Neural cell (in vitro differentiated cells): ENCODE data around the gene NFE2. TPM values are rescaled to one million over a fixed set of nuclear protein-coding genes. Genes with fewer than 3 reads are reported as not detected.

Experiments
- H2AFZ ChIP-seq: fragments of 200-600, 300-800 bp; sonication (generic), shearing (Covaris generic); 2 replicates; pipeline ENCODE4 v1.6.0; 2014; ENCODE audit warnings: low read depth, mild to moderate bottlenecking, antibody characterized with exemption, low read length, moderate library complexity
- H3F3A ChIP-seq: fragments of 200-600 bp; shearing (Covaris generic); 2 replicates; pipeline ENCODE4 v1.6.1; 2016; ENCODE audit warnings: mild to moderate bottlenecking, moderate library complexity, mixed read lengths, antibody characterized with exemption, low read length; ENCODE audit not compliant: insufficient read depth, poor library complexity, severe bottlenecking
- H3K27ac ChIP-seq: fragments of 200-600, 300-800 bp; sonication (generic), shearing (Covaris generic); 2 replicates; pipeline ENCODE4 v1.5.1; 2014; ENCODE audit warnings: mild to moderate bottlenecking, low read length, moderate library complexity
- H3K27me3 ChIP-seq: fragments of 300-800, 200-600 bp; sonication (generic), shearing (Covaris generic); 2 replicates; pipeline ENCODE4 v1.6.0; 2014; ENCODE audit warnings: mild to moderate bottlenecking, low read depth, low read length, moderate library complexity; ENCODE audit not compliant: insufficient read depth
- H3K36me3 ChIP-seq: fragments of 300-800, 200-600 bp; sonication (generic), shearing (Covaris generic); 2 replicates; pipeline ENCODE4 v1.5.1; 2014; ENCODE audit warnings: mild to moderate bottlenecking, antibody characterized with exemption, low read length, moderate library complexity; ENCODE audit not compliant: insufficient read depth
- H3K4me2 ChIP-seq: fragments of 300-800, 200-600 bp; sonication (generic), shearing (Covaris generic); 2 replicates; pipeline ENCODE4 v1.6.0; 2014; ENCODE audit warnings: mild to moderate bottlenecking, low read length
- H3K4me3 ChIP-seq: fragments of 300-800, 200-600 bp; sonication (generic), shearing (Covaris generic); 2 replicates; pipeline ENCODE4 v1.5.1; 2014; ENCODE audit warnings: mild to moderate bottlenecking, low read length, moderate library complexity
- H3K79me2 ChIP-seq: fragments of 200-600 bp; shearing (Covaris generic); replicated peaks from 2 replicates; pipeline ENCODE4 v1.6.0; 2014; ENCODE audit warnings: mild to moderate bottlenecking, low read length, moderate library complexity; ENCODE audit not compliant: insufficient read depth
- H3K9ac ChIP-seq: fragments of 300-800, 200-600 bp; sonication (generic), shearing (Covaris generic); 2 replicates; pipeline ENCODE4 v1.6.1; 2016; ENCODE audit warnings: mild to moderate bottlenecking, low read length, mixed read lengths
- H3K9me2 ChIP-seq: fragments of 200-600 bp; shearing (Covaris generic); 2 replicates; pipeline ENCODE4 v1.6.1; 2016; ENCODE audit warnings: mild to moderate bottlenecking, low read length, mixed read lengths; ENCODE audit not compliant: insufficient read depth
- H3K9me3 ChIP-seq: fragments of 200-600, 300-800 bp; sonication (generic), shearing (Covaris generic); 2 replicates; pipeline ENCODE4 v1.6.1; 2016; ENCODE audit warnings: mild to moderate bottlenecking, mixed run types, low read length, moderate library complexity, mixed read lengths
- H4K20me1 ChIP-seq: fragments of 200-600 bp; shearing (Covaris generic); 2 replicates; pipeline ENCODE4 v1.6.1; 2016; ENCODE audit warnings: mild to moderate bottlenecking, mixed run types; ENCODE audit not compliant: insufficient read depth
- EP300 ChIP-seq: fragments of 450-650 bp; conservative IDR thresholded peaks from 2 replicates; pipeline ENCODE4 v1.6.1; 2014; ENCODE audit warnings: antibody characterized with exemption, mild to moderate bottlenecking, moderate library complexity; ENCODE audit not compliant: poor library complexity, severe bottlenecking
- EZH2 ChIP-seq: fragments of 200-600, 300-800 bp; shearing (Covaris generic), sonication (generic); IDR thresholded peaks from 2 replicates; pipeline ENCODE4 v1.6.1; 2014; ENCODE audit warnings: antibody characterized with exemption, low read length, borderline replicate concordance, mild to moderate bottlenecking; ENCODE audit not compliant: insufficient read depth, poor library complexity, severe bottlenecking
- MXI1 ChIP-seq: fragments of 450-650 bp; conservative IDR thresholded peaks from 2 replicates; pipeline ENCODE4 v1.6.1; 2014; ENCODE audit warnings: antibody characterized with exemption, mild to moderate bottlenecking; ENCODE audit not compliant: poor library complexity, severe bottlenecking
- POLR2AphosphoS5 ChIP-seq: IDR thresholded peaks from 2 replicates; pipeline ENCODE4 v1.6.1; 2012
- RAD21 ChIP-seq: fragments of 450-650 bp; conservative IDR thresholded peaks from 2 replicates; pipeline ENCODE4 v1.6.1; 2014; ENCODE audit warnings: antibody characterized with exemption, mild to moderate bottlenecking, moderate library complexity
- SMC3 ChIP-seq: fragments of 450-650 bp; conservative IDR thresholded peaks from 2 replicates; pipeline ENCODE4 v1.6.1; 2014; ENCODE audit warnings: antibody characterized with exemption, mild to moderate bottlenecking, moderate library complexity; ENCODE audit not compliant: poor library complexity
- TAF1 ChIP-seq: IDR thresholded peaks from 2 replicates; pipeline ENCODE4 v1.6.1; 2012; ENCODE audit warnings: low read depth
- polyA plus RNA-seq: library from polyadenylated mRNA; depleted of rRNA; stranded (reverse); fragments of >200 nt; gene quantifications from 2 replicates; pipeline ENCODE4 v1.2.3, GENCODE V29; 2014
- TF ChIP-seq, protein P1 (sequence below): IDR thresholded peaks from 2 replicates; pipeline ENCODE4 v1.6.1; 2012; ENCODE audit warnings: borderline replicate concordance
- TF ChIP-seq, protein P2 (sequence below): fragments of 450-650 bp; IDR thresholded peaks from 2 replicates; pipeline ENCODE4 v1.5.1; 2014; ENCODE audit warnings: antibody characterized with exemption, mild to moderate bottlenecking, moderate library complexity; ENCODE audit not compliant: poor library complexity, severe bottlenecking

Gene NFE2
- polyA plus RNA-seq, 1 donor from 2014 or later: not detected

DNA sequence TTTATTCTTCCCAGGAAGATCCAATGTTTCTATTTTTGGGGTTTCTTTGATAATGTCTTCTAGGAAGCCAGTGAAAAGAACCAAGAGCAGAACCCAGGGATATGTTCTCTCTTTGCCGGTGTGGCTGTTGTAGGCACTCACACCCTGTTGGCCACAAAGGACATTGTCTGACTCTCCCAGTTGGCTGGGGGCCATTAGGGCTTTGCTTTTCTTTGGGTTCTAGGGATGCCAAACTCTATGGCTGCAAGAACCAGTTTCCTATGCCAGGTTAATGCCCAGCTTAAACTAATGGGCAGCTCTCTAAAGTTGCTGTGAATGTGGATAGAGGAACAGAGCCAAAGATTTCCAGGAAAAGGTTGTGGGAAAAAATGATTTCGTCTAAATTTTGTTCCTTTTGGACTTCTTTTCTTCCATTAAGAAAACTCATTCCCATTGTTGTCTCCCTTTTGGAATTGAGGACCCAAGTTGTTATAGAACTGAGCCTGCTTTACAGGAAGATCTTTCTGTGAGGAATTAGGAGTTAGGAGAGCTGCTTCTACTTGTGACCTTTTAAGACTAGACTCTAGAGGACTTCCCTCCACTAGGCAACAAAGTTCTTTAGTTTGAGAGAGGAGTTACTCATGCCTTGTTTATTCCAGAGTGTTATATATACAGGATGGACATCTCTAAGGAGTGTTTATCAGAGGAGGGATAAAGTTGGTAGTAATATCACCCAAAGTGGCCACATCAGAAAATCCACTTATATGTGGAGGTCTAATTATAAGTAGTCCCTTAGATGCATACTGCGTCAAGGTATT, 37.2 kb upstream of the NFE2 start:
- Histone ChIP-seq H3K27me3 (no peaks in the 10 kb centered on the region), H2AFZ (no peak overlapping the region), H3K4me3 (no peak overlapping the region), H4K20me1 (no peaks in the 10 kb centered on the region), H3K9ac (no peak overlapping the region), H3K79me2 (no peaks in the 10 kb centered on the region), H3K9me2 (no peaks in the 10 kb centered on the region), H3K4me2 (no peak overlapping the region), H3K27ac (no peak overlapping the region), H3K9me3 (no peaks in the 10 kb centered on the region), H3K36me3 (peaks cover under 1% of the 10 kb centered on the region), H3F3A (no peaks in the 10 kb centered on the region)
- no peak for TF ChIP-seq POLR2AphosphoS5
- no peak for TF ChIP-seq TAF1
- no peak for TF ChIP-seq MXI1
- TF ChIP-seq EZH2: no peak
- TF ChIP-seq RAD21: no peak
- TF ChIP-seq SMC3: no peak
- TF ChIP-seq, protein P1, sequence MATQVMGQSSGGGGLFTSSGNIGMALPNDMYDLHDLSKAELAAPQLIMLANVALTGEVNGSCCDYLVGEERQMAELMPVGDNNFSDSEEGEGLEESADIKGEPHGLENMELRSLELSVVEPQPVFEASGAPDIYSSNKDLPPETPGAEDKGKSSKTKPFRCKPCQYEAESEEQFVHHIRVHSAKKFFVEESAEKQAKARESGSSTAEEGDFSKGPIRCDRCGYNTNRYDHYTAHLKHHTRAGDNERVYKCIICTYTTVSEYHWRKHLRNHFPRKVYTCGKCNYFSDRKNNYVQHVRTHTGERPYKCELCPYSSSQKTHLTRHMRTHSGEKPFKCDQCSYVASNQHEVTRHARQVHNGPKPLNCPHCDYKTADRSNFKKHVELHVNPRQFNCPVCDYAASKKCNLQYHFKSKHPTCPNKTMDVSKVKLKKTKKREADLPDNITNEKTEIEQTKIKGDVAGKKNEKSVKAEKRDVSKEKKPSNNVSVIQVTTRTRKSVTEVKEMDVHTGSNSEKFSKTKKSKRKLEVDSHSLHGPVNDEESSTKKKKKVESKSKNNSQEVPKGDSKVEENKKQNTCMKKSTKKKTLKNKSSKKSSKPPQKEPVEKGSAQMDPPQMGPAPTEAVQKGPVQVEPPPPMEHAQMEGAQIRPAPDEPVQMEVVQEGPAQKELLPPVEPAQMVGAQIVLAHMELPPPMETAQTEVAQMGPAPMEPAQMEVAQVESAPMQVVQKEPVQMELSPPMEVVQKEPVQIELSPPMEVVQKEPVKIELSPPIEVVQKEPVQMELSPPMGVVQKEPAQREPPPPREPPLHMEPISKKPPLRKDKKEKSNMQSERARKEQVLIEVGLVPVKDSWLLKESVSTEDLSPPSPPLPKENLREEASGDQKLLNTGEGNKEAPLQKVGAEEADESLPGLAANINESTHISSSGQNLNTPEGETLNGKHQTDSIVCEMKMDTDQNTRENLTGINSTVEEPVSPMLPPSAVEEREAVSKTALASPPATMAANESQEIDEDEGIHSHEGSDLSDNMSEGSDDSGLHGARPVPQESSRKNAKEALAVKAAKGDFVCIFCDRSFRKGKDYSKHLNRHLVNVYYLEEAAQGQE: no peak
- TF ChIP-seq, protein P2, sequence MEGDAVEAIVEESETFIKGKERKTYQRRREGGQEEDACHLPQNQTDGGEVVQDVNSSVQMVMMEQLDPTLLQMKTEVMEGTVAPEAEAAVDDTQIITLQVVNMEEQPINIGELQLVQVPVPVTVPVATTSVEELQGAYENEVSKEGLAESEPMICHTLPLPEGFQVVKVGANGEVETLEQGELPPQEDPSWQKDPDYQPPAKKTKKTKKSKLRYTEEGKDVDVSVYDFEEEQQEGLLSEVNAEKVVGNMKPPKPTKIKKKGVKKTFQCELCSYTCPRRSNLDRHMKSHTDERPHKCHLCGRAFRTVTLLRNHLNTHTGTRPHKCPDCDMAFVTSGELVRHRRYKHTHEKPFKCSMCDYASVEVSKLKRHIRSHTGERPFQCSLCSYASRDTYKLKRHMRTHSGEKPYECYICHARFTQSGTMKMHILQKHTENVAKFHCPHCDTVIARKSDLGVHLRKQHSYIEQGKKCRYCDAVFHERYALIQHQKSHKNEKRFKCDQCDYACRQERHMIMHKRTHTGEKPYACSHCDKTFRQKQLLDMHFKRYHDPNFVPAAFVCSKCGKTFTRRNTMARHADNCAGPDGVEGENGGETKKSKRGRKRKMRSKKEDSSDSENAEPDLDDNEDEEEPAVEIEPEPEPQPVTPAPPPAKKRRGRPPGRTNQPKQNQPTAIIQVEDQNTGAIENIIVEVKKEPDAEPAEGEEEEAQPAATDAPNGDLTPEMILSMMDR: no peak
- no peak for TF ChIP-seq EP300

DNA sequence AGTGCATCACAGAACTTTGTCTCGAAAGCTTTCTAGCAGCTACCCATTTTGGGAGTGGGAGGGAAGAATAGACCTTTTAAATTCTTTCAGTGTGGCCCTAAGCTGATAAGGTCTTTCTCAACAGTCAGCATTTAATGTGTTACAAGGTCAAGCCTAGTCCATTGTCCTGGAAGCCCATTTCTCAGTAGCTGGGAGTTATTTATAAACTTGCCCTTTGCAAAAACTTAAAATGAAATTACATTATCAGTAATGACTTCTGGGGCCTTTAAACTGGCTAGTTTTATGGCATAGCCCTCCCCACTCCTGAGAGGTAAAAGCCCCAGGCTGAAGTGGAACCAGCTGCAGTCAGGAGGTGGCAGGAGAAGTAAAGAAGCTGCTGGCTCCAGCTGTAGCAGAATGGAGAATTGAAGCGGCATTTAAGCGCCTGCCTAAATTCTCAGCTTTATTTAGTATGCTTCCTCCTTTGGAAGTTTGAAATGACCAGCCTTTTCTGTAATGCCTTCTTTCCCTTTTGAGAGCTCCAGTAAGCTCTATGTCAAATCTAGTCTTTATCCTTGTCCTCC, 36.5 kb upstream of the NFE2 start:
- no peaks in the 10 kb centered on the region for H3K36me3 ChIP-seq
- H2AFZ ChIP-seq: no peak overlapping the region
- H3F3A ChIP-seq: no peaks in the 10 kb centered on the region
- H3K79me2 ChIP-seq: no peaks in the 10 kb centered on the region
- no peak overlapping the region for H3K9ac ChIP-seq
- TF ChIP-seq SMC3 (no peak), POLR2AphosphoS5 (no peak), TAF1 (no peak), EP300 (no peak), EZH2 (no peak), MXI1 (no peak), RAD21 (no peak)
- TF ChIP-seq, protein P2: no peak
- TF ChIP-seq, protein P1: no peak
- no peaks in the 10 kb centered on the region for H3K27me3 ChIP-seq
- H3K27ac ChIP-seq: no peak overlapping the region
- H3K9me2 ChIP-seq: no peaks in the 10 kb centered on the region
- no peaks in the 10 kb centered on the region for H4K20me1 ChIP-seq
- H3K4me3 ChIP-seq: no peak overlapping the region
- no peak overlapping the region for H3K4me2 ChIP-seq
- H3K9me3 ChIP-seq: no peaks in the 10 kb centered on the region
